HepG2 (cell line): ENCODE data around the gene CKLF. TPM values are rescaled to one million over a fixed set of nuclear protein-coding genes. Genes with fewer than 3 reads are reported as not detected.
A peak's percentile ranks its signal among the peaks of the same experiment; 100 is the strongest.

ENCODE experiments used
- ARNTL ChIP-seq: sonication (generic); formaldehyde crosslinking; IDR thresholded peaks from 2 replicates; pipeline ENCODE4 v1.4.0; 2020; ENCODE audit warnings: mild to moderate bottlenecking, missing genetic modification reagents
- ATM ChIP-seq: fragments of 450-650 bp; IDR thresholded peaks from 2 replicates; pipeline ENCODE4 v1.7.1; 2017; ENCODE audit warnings: mild to moderate bottlenecking, borderline replicate concordance
- CC2D1A ChIP-seq: sonication (generic); formaldehyde crosslinking; IDR thresholded peaks from 2 replicates; pipeline ENCODE4 v1.8.1; 2023; ENCODE audit warnings: mild to moderate bottlenecking, missing genetic modification reagents
- CCAR2 ChIP-seq: fragments of 200-400 bp; formaldehyde crosslinking; optimal IDR thresholded peaks from 2 replicates; pipeline ENCODE3; 2018; ENCODE audit warnings: low read depth, mild to moderate bottlenecking, low read length, moderate library complexity
- DR1 ChIP-seq: sonication (generic); formaldehyde crosslinking; IDR thresholded peaks from 2 replicates; pipeline ENCODE4 v1.8.0; 2021; ENCODE audit warnings: mild to moderate bottlenecking, missing genetic modification reagents, inconsistent platforms
- MBD4 ChIP-seq: IDR thresholded peaks from 2 replicates; pipeline ENCODE4 v1.6.1; 2012; ENCODE audit warnings: low read length, inconsistent platforms, borderline replicate concordance
- MED13 ChIP-seq: sonication (generic); formaldehyde crosslinking; IDR thresholded peaks from 2 replicates; pipeline ENCODE4 v1.5.0; 2020; ENCODE audit warnings: missing genetic modification reagents
- MIER3 ChIP-seq: IDR thresholded peaks from 2 replicates; pipeline ENCODE4 v1.6.1; 2016; ENCODE audit warnings: missing compliant biosample characterization, borderline replicate concordance
- NRL ChIP-seq: sonication (generic); formaldehyde crosslinking; IDR thresholded peaks from 2 replicates; pipeline ENCODE4 v1.5.0; 2020; ENCODE audit warnings: missing genetic modification reagents, mild to moderate bottlenecking, moderate library complexity, borderline replicate concordance
- PAWR ChIP-seq: sonication (generic); formaldehyde crosslinking; IDR thresholded peaks from 2 replicates; pipeline ENCODE4 v1.4.0; 2020; ENCODE audit warnings: missing genetic modification reagents, mild to moderate bottlenecking, borderline replicate concordance
- PRMT3 ChIP-seq: sonication (generic); formaldehyde crosslinking; IDR thresholded peaks from 2 replicates; pipeline ENCODE4 v1.8.1; 2022; ENCODE audit warnings: low read depth, mild to moderate bottlenecking, moderate library complexity, missing genetic modification reagents, borderline replicate concordance
- REPIN1 ChIP-seq: sonication (generic); formaldehyde crosslinking; IDR thresholded peaks from 2 replicates; pipeline ENCODE4 v1.8.0; 2022; ENCODE audit warnings: missing genetic modification reagents, low read depth, mild to moderate bottlenecking, borderline replicate concordance
- SALL2 ChIP-seq: sonication (generic); formaldehyde crosslinking; IDR thresholded peaks from 2 replicates; pipeline ENCODE4 v1.8.1; 2023; ENCODE audit warnings: mild to moderate bottlenecking, missing genetic modification reagents, inconsistent platforms
- SRY ChIP-seq: sonication (generic); formaldehyde crosslinking; IDR thresholded peaks from 2 replicates; pipeline ENCODE4 v1.8.0; 2022; ENCODE audit warnings: mild to moderate bottlenecking, missing genetic modification reagents
- STAT5B ChIP-seq: sonication (generic); formaldehyde crosslinking; IDR thresholded peaks from 2 replicates; pipeline ENCODE4 v1.4.0; 2020; ENCODE audit warnings: missing genetic modification reagents
- TCF7 ChIP-seq: sonication (generic); IDR thresholded peaks from 2 replicates; pipeline ENCODE4 v1.6.1; 2016; ENCODE audit warnings: antibody characterized with exemption, low read depth
- TGIF2 ChIP-seq: IDR thresholded peaks from 2 replicates; pipeline ENCODE4 v1.6.1; 2016; ENCODE audit warnings: control low read depth, missing compliant biosample characterization
- YEATS2 ChIP-seq: sonication (generic); formaldehyde crosslinking; IDR thresholded peaks from 2 replicates; pipeline ENCODE4 v1.4.0; 2020; ENCODE audit warnings: missing genetic modification reagents, borderline replicate concordance
- ZBTB7A ChIP-seq: sonication (generic); formaldehyde crosslinking; IDR thresholded peaks from 2 replicates; pipeline ENCODE4 v1.8.0; 2022; ENCODE audit warnings: mild to moderate bottlenecking, missing genetic modification reagents
- ZFP37 ChIP-seq: sonication (generic); formaldehyde crosslinking; IDR thresholded peaks from 2 replicates; pipeline ENCODE4 v1.4.0; 2020; ENCODE audit warnings: missing genetic modification reagents, borderline replicate concordance
- ZFYVE20 ChIP-seq: sonication (generic); formaldehyde crosslinking; IDR thresholded peaks from 2 replicates; pipeline ENCODE4 v1.8.0; 2023; ENCODE audit warnings: low read depth, mild to moderate bottlenecking, moderate library complexity, missing genetic modification reagents, borderline replicate concordance
- ZMAT3 ChIP-seq: sonication (generic); formaldehyde crosslinking; conservative IDR thresholded peaks from 2 replicates; pipeline ENCODE4 v1.7.0; 2021; ENCODE audit warnings: missing genetic modification reagents
- ZNF30 ChIP-seq: sonication (generic); formaldehyde crosslinking; IDR thresholded peaks from 2 replicates; pipeline ENCODE4 v1.5.0; 2020; ENCODE audit warnings: mild to moderate bottlenecking, missing genetic modification reagents
- ZNF549 ChIP-seq: sonication (generic); formaldehyde crosslinking; IDR thresholded peaks from 2 replicates; pipeline ENCODE4 v1.5.0; 2020; ENCODE audit warnings: missing genetic modification reagents
- ZNF562 ChIP-seq: sonication (generic); formaldehyde crosslinking; IDR thresholded peaks from 2 replicates; pipeline ENCODE4 v1.8.0; 2022; ENCODE audit warnings: missing genetic modification reagents, borderline replicate concordance
- ZNF737 ChIP-seq: sonication (generic); formaldehyde crosslinking; IDR thresholded peaks from 2 replicates; pipeline ENCODE4 v1.5.0; 2020; ENCODE audit warnings: missing genetic modification reagents, mild to moderate bottlenecking, borderline replicate concordance
- polyA plus RNA-seq, 8 experiments: library from polyadenylated mRNA; depleted of rRNA in 3 of 8; stranded (reverse) in 7 of 8; unstranded in 1 of 8; fragments of >200 nt; fragmentation: Illumina TruSeq in 4 of 8; extraction: Trizol in 4 of 8; gene quantifications; 2 replicates each; pipeline versions ENCODE4 v1.2.1 to v1.2.3, GENCODE V29; 2011 to 2016; ENCODE audit warnings: low read depth in 4 of 8, missing spikeins in 1 of 8, mixed read lengths in 1 of 8; ENCODE audit not compliant: insufficient read depth in 1 of 8
- total RNA-seq, 5 experiments: library from RNA; depleted of rRNA; stranded (reverse); fragments of >200 nt; fragmentation: Illumina TruSeq; extraction: Trizol; gene quantifications; 2 replicates each; pipeline ENCODE4 v1.2.3, GENCODE V29; 2016; ENCODE audit warnings: low read depth in 1 of 5
- TF ChIP-seq, protein P1 (sequence below): sonication (generic); formaldehyde crosslinking; conservative IDR thresholded peaks from 2 replicates; pipeline ENCODE4 v1.4.0; 2020; ENCODE audit warnings: missing genetic modification reagents
- TF ChIP-seq, protein P2 (sequence below): sonication (generic); formaldehyde crosslinking; IDR thresholded peaks from 2 replicates; pipeline ENCODE4 v1.8.0; 2022; ENCODE audit warnings: mild to moderate bottlenecking, missing genetic modification reagents, moderate library complexity
- TF ChIP-seq, protein P3 (sequence below): sonication (generic); formaldehyde crosslinking; IDR thresholded peaks from 2 replicates; pipeline ENCODE4 v1.5.0; 2020; ENCODE audit warnings: missing genetic modification reagents

The CKLF gene
- total and polyA plus RNA-seq, 2 of the 13 experiments (the other 11 are each of a cell fraction or from before 2014, with no cell fraction given): 120 to 167 TPM

DNA sequence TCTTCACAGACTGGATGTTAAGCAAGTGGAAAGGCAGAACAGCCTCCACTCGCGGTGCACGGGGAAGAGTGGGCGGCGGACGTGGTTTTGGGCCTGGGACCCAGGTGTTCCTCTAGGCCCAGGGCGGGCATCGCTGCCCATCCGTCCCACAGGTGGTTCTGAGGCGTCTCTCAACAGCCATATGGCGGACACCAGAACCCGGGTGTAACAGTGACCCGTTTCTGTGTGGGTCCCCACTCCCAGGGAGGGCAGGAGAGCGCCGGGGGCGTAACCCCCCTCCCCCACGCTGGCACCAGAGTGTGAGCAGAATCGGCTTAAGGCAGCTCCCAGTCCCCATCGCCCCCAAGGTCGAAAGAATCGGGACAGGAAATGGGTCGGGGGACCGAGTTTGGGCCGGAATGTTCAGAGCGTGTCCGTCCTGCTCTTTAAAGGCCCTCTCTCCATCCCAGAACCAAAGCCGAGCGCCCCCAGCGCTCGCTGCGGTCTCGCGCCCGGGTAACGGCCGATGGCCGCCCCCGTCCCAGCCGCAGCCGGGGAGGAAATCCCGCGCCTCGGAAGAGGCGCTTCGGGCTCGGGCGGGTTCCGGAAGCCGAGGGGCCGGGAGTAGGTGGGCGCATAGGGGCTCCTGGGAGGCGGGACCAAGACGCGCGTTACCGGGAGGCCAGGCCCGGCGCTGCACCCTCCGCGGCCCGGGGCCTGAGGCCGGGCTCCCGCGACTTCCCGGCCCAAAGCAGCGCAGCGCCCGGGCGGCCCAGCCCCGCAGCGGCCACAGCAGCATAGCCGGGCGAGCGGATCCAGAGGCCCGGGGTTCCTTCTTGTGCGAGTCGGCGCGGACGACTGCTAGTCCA lies 2.9 kb upstream of the CKLF start, which contains the start of gene TK2 (continued):
- TF ChIP-seq ZNF30 (CRISPR knock-in tag) (peak; percentile 52; the same call in 1 of the 2 replicates), ZNF562 (CRISPR knock-in tag) (no peak), CCAR2 (no peak), MED13 (no peak), ZFYVE20 (CRISPR knock-in tag) (no peak), MBD4 (no peak), ZNF549 (CRISPR knock-in tag) (0 out of 2 replicates have a peak, but pooled peaks have one; percentile 2), STAT5B (no peak), CC2D1A (CRISPR knock-in tag) (no peak), YEATS2 (peak; percentile 64), TCF7 (no peak), NRL (CRISPR knock-in tag) (peak; percentile 62; the same call in 1 of the 2 replicates), PRMT3 (CRISPR knock-in tag) (peak; percentile 30; the same call in 1 of the 2 replicates), ATM (no peak), PAWR (0 out of 2 replicates have a peak, but pooled peaks have one; percentile 68), ARNTL (CRISPR knock-in tag) (0 out of 2 replicates have a peak, but pooled peaks have one; percentile 33), ZFP37 (no peak), ZBTB7A (CRISPR knock-in tag) (peak; percentile 14; the same call in 1 of the 2 replicates), MIER3 (CRISPR knock-in tag) (no peak; the same call in 1 of the 2 replicates), ZNF737 (CRISPR knock-in tag) (no peak), SALL2 (CRISPR knock-in tag) (peak; percentile 81; the same call in 1 of the 2 replicates), SRY (CRISPR knock-in tag) (peak; percentile 71; the same call in 1 of the 2 replicates), DR1 (CRISPR knock-in tag) (peak; percentile 61; the same call in 1 of the 2 replicates), ZMAT3 (CRISPR knock-in tag) (peak; percentile 40; the same call in 1 of the 2 replicates), TGIF2 (CRISPR knock-in tag) (no peak), REPIN1 (CRISPR knock-in tag) (no peak)
- TF ChIP-seq, protein P1, sequence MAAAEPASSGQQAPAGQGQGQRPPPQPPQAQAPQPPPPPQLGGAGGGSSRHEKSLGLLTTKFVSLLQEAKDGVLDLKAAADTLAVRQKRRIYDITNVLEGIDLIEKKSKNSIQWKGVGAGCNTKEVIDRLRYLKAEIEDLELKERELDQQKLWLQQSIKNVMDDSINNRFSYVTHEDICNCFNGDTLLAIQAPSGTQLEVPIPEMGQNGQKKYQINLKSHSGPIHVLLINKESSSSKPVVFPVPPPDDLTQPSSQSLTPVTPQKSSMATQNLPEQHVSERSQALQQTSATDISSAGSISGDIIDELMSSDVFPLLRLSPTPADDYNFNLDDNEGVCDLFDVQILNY: no peak
- TF ChIP-seq, protein P2, sequence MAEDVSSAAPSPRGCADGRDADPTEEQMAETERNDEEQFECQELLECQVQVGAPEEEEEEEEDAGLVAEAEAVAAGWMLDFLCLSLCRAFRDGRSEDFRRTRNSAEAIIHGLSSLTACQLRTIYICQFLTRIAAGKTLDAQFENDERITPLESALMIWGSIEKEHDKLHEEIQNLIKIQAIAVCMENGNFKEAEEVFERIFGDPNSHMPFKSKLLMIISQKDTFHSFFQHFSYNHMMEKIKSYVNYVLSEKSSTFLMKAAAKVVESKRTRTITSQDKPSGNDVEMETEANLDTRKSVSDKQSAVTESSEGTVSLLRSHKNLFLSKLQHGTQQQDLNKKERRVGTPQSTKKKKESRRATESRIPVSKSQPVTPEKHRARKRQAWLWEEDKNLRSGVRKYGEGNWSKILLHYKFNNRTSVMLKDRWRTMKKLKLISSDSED: 0 out of 2 replicates have a peak, but pooled peaks have one; percentile 69
- TF ChIP-seq, protein P3, sequence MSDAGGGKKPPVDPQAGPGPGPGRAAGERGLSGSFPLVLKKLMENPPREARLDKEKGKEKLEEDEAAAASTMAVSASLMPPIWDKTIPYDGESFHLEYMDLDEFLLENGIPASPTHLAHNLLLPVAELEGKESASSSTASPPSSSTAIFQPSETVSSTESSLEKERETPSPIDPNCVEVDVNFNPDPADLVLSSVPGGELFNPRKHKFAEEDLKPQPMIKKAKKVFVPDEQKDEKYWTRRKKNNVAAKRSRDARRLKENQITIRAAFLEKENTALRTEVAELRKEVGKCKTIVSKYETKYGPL (CRISPR knock-in tag): peak; percentile 72; the same call in 1 of the 2 replicates
